BLaER1 treated with 17β-estradiol and CSF1 and Interleukin-3, amounts not matched to agents 10 nM and 100 nM (cell line): Measurements from ENCODE around the gene HDLBP.
A peak's percentile ranks its signal among the peaks of the same experiment; 100 is the strongest.
"Not testable (repeated sequence)": the region's sequence is repeated elsewhere in the genome, so short reads cannot be mapped to it uniquely, and the experiment has no call there.

Source experiments
- H3K27ac ChIP-seq, 11 experiments: shearing (Covaris generic); formaldehyde crosslinking; 2 replicates each; pipeline ENCODE4 v1.8.1; 2022
- H3K27me3 ChIP-seq, 11 experiments: shearing (Covaris generic); formaldehyde crosslinking; 2 replicates each; pipeline ENCODE4 v1.8.1; 2022
- H3K36me3 ChIP-seq, 11 experiments: shearing (Covaris generic); formaldehyde crosslinking; 2 replicates each; pipeline ENCODE4 v1.8.1; 2022
- H3K4me1 ChIP-seq, 10 experiments: shearing (Covaris generic); formaldehyde crosslinking; 2 replicates each; pipeline ENCODE4 v1.8.1; 2022
- H3K4me2 ChIP-seq, 11 experiments: shearing (Covaris generic); formaldehyde crosslinking; 2 replicates each; pipeline ENCODE4 v1.8.1; 2022
- H3K4me3 ChIP-seq, 10 experiments: shearing (Covaris generic); formaldehyde crosslinking; 2 replicates each; pipeline ENCODE4 v1.8.1; 2022
- H3K9ac ChIP-seq, 11 experiments: shearing (Covaris generic); formaldehyde crosslinking; 2 replicates each; pipeline ENCODE4 v1.8.1; 2022
- H3K9me3 ChIP-seq, 11 experiments: shearing (Covaris generic); formaldehyde crosslinking; replicated peaks in 1 of 11; 2 replicates each; pipeline ENCODE4 v1.8.1; 2022
- H4K20me1 ChIP-seq, 11 experiments: shearing (Covaris generic); formaldehyde crosslinking; 2 replicates each; pipeline ENCODE4 v1.8.1; 2022
- Cebpa-rat ChIP-seq, 11 experiments: shearing (Covaris generic); IDR thresholded peaks; 2 replicates each; pipeline ENCODE4 v1.8.1; 2022

HDLBP gene

DNA sequence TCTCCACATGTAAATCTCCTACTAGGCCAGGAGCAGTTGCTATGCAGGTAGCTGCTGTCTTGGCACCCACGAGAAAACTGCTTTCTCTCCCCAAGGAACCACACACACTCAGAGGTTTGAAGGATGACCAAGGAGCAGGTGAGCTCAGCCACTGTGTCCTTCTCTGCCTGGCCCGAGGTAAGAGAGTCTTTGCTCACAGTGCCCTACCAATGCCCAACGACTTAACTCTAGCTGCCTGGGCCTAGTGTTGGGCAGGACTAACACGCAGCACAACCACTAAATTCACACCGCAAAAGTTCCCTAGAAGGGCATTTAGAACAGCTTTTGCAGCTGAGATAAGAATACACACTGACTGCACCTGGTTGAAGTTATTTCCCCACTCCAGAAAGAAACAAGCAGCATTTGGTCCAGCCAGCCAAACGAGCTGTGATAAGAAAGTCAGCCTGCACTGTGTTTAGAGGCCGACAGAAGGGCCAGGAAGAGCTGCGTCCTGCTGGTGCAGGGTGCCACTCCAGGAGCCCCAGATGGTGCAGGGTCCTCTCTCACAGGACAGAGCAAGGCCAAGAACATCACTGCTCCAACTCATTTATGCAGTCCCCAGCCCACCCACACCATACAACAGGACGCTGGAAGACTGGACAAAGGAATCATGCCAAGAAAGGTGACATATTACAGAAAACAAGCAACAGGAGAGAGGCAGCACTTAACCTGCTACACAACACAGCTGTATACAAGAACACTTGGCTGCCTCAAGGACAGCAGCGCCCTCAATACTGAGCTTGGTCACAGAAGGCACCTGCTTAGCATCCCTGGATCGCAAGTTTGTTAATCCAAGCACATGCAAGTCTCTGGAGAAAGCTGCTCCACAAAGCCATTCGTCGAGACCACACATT lies 12.5 kb downstream of the HDLBP start:
- Histone ChIP-seq H4K20me1 (peaks cover 79 to 100% (median 100%) of the 10 kb centered on the region in 11 experiments), H3K9me3 (no peaks in the 10 kb centered on the region), H3K36me3 (peaks cover 0 to 15% (median 3%) of the 10 kb centered on the region in 11 experiments; a peak in 12 of 22 replicates), H3K4me2 (peak overlapping the region in 8 of 11 experiments; percentile 11 to 52 (median 33); a peak in 11 of 22 replicates), H3K27me3 (no peaks in the 10 kb centered on the region), H3K4me3 (no peak overlapping the region), H3K9ac (peak overlapping the region in 1 of 11 experiments; percentile 1; a peak in 1 of 22 replicates), H3K4me1 (peaks cover 15 to 91% (median 72%) of the 10 kb centered on the region in 10 experiments; a peak in 19 of 20 replicates), H3K27ac (no peak overlapping the region)
- no peak for TF ChIP-seq Cebpa-rat (IDR thresholded peaks at IDR 0.05)

DNA sequence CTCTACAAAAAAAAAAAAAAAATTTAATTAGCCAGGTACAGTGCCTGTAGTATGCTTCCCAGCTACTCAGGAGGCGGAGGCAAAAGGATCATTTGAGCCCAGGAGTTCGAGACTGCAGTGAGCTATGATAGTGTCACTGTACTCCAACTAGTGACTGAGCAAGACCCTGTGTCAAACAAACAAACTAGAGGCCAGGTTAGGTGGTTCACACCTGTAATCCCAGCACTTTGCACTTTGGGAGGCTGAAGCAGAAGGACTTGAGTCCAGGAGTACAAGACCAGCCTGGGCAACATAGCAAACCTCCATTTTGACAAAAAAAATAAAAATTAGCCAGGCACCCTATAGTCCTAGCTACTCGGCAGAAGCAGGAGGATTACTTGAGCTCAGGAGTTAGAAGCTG lies 13.4 kb downstream of the HDLBP start:
- peak overlapping the region in 6 of 11 experiments; percentile 6 to 52 (median 34); a peak in 9 of 22 replicates for H3K4me2 ChIP-seq
- no peak overlapping the region for H3K27ac ChIP-seq
- no peak overlapping the region for H3K4me3 ChIP-seq
- peaks cover 17 to 97% (median 80%) of the 10 kb centered on the region in 10 experiments for H3K4me1 ChIP-seq
- TF ChIP-seq Cebpa-rat (IDR thresholded peaks at IDR 0.05): no peak
- peaks cover 0 to 20% (median 8%) of the 10 kb centered on the region in 11 experiments; a peak in 15 of 22 replicates for H3K36me3 ChIP-seq
- no peak overlapping the region for H3K9ac ChIP-seq
- H3K9me3 ChIP-seq: no peaks in the 10 kb centered on the region
- H3K27me3 ChIP-seq: no peaks in the 10 kb centered on the region
- peaks cover 79 to 100% (median 100%) of the 10 kb centered on the region in 11 experiments for H4K20me1 ChIP-seq

DNA sequence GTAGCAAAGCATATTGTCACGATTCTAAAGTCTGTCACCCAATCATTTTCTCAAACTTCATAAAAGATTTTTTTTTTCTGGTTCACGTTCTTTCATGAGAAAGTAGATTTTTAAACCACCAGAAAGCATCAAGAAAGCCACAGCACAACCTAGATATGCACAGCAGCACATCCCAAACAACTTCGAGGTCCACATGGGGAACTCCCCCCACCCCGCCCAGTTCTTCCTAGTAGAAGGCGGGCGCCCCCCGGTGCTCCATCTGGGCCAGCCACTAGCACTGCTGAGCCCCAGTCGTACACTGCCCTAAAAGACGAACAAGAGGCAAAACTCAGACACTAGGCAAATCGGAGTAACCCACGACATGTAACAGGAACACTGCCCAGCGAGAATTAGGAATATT lies 15.5 kb downstream of the HDLBP start:
- peaks cover 24 to 87% (median 69%) of the 10 kb centered on the region in 10 experiments for H3K4me1 ChIP-seq
- H3K4me2 ChIP-seq: peak overlapping the region in 8 of 11 experiments; percentile 6 to 82 (median 60); a peak in 10 of 22 replicates
- peaks cover 62 to 100% (median 99%) of the 10 kb centered on the region in 11 experiments for H4K20me1 ChIP-seq

DNA sequence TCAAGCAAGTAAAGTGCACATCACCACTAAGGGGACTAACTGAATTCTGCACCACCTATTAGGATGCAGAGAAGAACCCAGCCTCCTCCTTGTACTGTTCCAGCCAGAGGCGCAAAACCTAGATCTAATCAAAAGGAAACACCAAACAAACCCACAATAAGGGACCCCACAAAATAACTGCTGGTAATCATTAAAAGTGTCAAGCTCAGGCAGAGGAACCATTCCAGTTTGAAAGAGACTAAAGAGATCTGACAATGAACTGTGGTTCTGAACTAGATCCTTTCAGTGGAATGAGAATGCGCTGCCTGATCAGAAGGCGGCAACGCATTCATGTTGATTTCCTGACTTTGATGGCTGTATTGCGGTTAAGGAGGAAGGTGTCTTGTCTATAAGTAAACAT lies 16.8 kb downstream of the HDLBP start:
- peaks cover 0 to 13% (median 4%) of the 10 kb centered on the region in 11 experiments; a peak in 4 of 22 replicates for H3K9me3 ChIP-seq
- H4K20me1 ChIP-seq: peaks cover 49 to 100% (median 99%) of the 10 kb centered on the region in 11 experiments
- H3K4me2 ChIP-seq: peak overlapping the region; percentile 19 to 82 (median 50); a peak in 20 of 22 replicates
- no peak overlapping the region for H3K4me3 ChIP-seq
- no peaks in the 10 kb centered on the region for H3K27me3 ChIP-seq
- H3K4me1 ChIP-seq: peaks cover 19 to 74% (median 63%) of the 10 kb centered on the region in 10 experiments
- peaks cover 0 to 39% (median 19%) of the 10 kb centered on the region in 11 experiments; a peak in 17 of 22 replicates for H3K36me3 ChIP-seq
- no peak overlapping the region for H3K27ac ChIP-seq
- TF ChIP-seq Cebpa-rat (IDR thresholded peaks at IDR 0.05): no peak
- H3K9ac ChIP-seq: peak overlapping the region in 2 of 11 experiments; percentile 24 to 48; a peak in 3 of 22 replicates

More for the DNA sequence above, 15.5 kb downstream of the HDLBP start:
- Histone ChIP-seq H3K4me3 (no peak overlapping the region), H3K9ac (no peak overlapping the region), H3K27ac (no peak overlapping the region), H3K9me3 (peaks cover 0 to 13% (median 4%) of the 10 kb centered on the region in 11 experiments; a peak in 4 of 22 replicates), H3K36me3 (peaks cover 0 to 39% (median 19%) of the 10 kb centered on the region in 11 experiments; a peak in 17 of 22 replicates), H3K27me3 (no peaks in the 10 kb centered on the region)
- TF ChIP-seq Cebpa-rat (IDR thresholded peaks at IDR 0.05): no peak

GRCh38 chr2:241296767-241297166 lies 18.7 kb downstream of the HDLBP start:
- H3K27ac ChIP-seq: no peak overlapping the region
- H3K4me1 ChIP-seq: peaks cover 19 to 75% (median 57%) of the 10 kb centered on the region in 10 experiments
- peaks cover 0 to 13% (median 4%) of the 10 kb centered on the region in 11 experiments; a peak in 4 of 22 replicates for H3K9me3 ChIP-seq
- no peak for TF ChIP-seq Cebpa-rat (IDR thresholded peaks at IDR 0.05)
- no peak overlapping the region for H3K4me3 ChIP-seq
- peaks cover 0 to 31% (median 19%) of the 10 kb centered on the region in 11 experiments; a peak in 17 of 22 replicates for H3K36me3 ChIP-seq
- peak overlapping the region; percentile 2 to 79 (median 39); a peak in 16 of 22 replicates for H3K4me2 ChIP-seq
- no peaks in the 10 kb centered on the region for H3K27me3 ChIP-seq
- H3K9ac ChIP-seq: no peak overlapping the region
- H4K20me1 ChIP-seq: peaks cover 38 to 100% (median 99%) of the 10 kb centered on the region in 11 experiments

DNA sequence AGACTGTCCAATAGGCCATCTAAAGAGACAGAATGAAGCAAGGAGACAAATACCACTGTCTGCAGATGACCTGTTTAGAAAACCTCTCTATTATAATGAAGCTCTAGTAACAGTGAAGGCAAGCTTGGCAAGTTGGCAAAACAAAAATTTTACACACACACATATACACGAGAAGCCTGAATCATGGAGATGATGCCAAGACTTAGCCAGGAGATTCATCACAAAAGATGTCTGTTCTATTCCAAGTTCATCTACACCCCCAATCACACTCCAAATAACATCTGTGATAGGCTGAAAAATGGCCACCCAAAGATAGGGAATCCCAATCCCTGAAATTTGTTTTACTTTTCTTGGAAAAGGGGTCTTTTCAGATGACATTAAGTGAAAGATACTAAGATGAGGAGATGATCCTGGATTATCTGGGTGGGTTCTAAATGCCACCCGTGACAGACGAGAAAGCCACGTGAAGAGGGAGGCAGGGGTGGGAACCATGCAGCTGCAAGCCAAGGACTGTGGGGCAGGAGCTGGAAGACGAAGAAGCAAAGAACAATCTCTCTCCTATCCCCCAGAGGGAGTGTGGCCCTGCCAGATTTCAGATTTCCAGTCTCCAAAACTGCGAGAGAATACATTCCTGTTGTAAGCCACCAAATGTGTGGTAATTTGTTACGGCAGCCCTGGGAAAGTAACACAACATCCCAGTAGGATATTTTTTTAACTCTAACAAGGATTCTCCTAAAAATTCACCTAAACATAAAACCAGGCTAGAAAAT lies 20.0 kb downstream of the HDLBP start:
- Histone ChIP-seq H3K27ac (no peak overlapping the region), H3K4me3 (no peak overlapping the region), H4K20me1 (peaks cover 38 to 100% (median 98%) of the 10 kb centered on the region in 11 experiments), H3K4me2 (no peak overlapping the region), H3K9ac (no peak overlapping the region), H3K9me3 (peaks cover 0 to 13% (median 4%) of the 10 kb centered on the region in 11 experiments; a peak in 4 of 22 replicates), H3K27me3 (no peaks in the 10 kb centered on the region), H3K36me3 (peaks cover under 1 to 38% (median 19%) of the 10 kb centered on the region in 11 experiments; a peak in 17 of 22 replicates), H3K4me1 (peaks cover 19 to 70% (median 50%) of the 10 kb centered on the region in 10 experiments)
- TF ChIP-seq Cebpa-rat (IDR thresholded peaks at IDR 0.05): no peak

DNA sequence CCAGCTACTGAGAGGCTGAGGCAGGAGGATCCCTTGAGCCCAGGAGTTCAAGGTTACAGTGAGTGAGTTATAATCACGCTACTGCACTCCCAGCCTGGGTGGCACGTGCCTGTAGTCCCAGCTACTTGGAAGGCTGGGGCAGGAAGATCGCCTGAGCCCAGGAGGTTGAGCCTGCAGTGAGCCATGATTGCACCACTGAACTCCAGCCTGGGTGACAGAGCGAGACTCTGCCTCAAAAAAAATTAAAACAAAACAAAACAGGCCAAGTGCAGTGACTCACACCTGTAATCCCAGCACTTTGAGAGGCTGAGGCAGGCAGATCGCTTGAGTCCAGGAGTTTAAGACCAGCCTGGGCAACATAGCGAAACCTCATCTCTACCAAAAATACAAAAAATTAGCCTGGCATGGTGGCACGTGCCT lies 22.1 kb downstream of the HDLBP start:
- not testable (repeated sequence) for H3K4me3 ChIP-seq, H3K27me3 ChIP-seq, H3K27ac ChIP-seq, H3K9ac ChIP-seq
- Histone ChIP-seq H3K4me2 (peak overlapping the region in 3 of 11 experiments; percentile 1 to 23 (median 21); a peak in 3 of 22 replicates), H3K36me3 (peaks cover 8 to 50% (median 26%) of the 10 kb centered on the region in 11 experiments; a peak in 17 of 22 replicates), H4K20me1 (peaks cover 35 to 100% (median 98%) of the 10 kb centered on the region in 11 experiments), H3K4me1 (peaks cover 26 to 57% (median 38%) of the 10 kb centered on the region in 10 experiments), H3K9me3 (peaks cover 0 to 13% (median 4%) of the 10 kb centered on the region in 11 experiments; a peak in 4 of 22 replicates)

- peak overlapping the region in 4 of 11 experiments; percentile 1 to 9 (median 5); a peak in 3 of 22 replicates for H3K4me2 ChIP-seq
- H3K27ac ChIP-seq: no peak overlapping the region
- peaks cover 3 to 49% (median 18%) of the 10 kb centered on the region in 11 experiments; a peak in 17 of 22 replicates for H3K36me3 ChIP-seq
- H3K9me3 ChIP-seq: peaks cover 0 to 13% (median 4%) of the 10 kb centered on the region in 11 experiments; a peak in 4 of 22 replicates
- no peak overlapping the region for H3K4me3 ChIP-seq
- H3K9ac ChIP-seq: no peak overlapping the region
- TF ChIP-seq Cebpa-rat (IDR thresholded peaks at IDR 0.05): no peak
- H3K27me3 ChIP-seq: no peaks in the 10 kb centered on the region
- peaks cover 17 to 43% (median 27%) of the 10 kb centered on the region in 10 experiments; a peak in 19 of 20 replicates for H3K4me1 ChIP-seq
- peaks cover 27 to 100% (median 97%) of the 10 kb centered on the region in 11 experiments; a peak in 21 of 22 replicates for H4K20me1 ChIP-seq
Measured at GRCh38 chr2:241291977-241292376, 23.5 kb downstream of the HDLBP start.
